Left kidney (tissue), 2 donors: Measurements from ENCODE around the gene ZNF398. TPM values are rescaled to one million over a fixed set of nuclear protein-coding genes. Genes with fewer than 3 reads are reported as not detected.

ENCODE experiments used
- DNase-seq: peaks from one replicate; pipeline ENCODE4 v3.0.0-alpha.2; 2013
- polyA plus RNA-seq: library from polyadenylated mRNA; unstranded; fragments of 120-200 nt; gene quantifications from one replicate; pipeline ENCODE4 v1.2.1, GENCODE V29; 2013; ENCODE audit not compliant: insufficient read length

The ZNF398 gene
- polyA plus RNA-seq, 1 donor = 15.6 TPM

DNA sequence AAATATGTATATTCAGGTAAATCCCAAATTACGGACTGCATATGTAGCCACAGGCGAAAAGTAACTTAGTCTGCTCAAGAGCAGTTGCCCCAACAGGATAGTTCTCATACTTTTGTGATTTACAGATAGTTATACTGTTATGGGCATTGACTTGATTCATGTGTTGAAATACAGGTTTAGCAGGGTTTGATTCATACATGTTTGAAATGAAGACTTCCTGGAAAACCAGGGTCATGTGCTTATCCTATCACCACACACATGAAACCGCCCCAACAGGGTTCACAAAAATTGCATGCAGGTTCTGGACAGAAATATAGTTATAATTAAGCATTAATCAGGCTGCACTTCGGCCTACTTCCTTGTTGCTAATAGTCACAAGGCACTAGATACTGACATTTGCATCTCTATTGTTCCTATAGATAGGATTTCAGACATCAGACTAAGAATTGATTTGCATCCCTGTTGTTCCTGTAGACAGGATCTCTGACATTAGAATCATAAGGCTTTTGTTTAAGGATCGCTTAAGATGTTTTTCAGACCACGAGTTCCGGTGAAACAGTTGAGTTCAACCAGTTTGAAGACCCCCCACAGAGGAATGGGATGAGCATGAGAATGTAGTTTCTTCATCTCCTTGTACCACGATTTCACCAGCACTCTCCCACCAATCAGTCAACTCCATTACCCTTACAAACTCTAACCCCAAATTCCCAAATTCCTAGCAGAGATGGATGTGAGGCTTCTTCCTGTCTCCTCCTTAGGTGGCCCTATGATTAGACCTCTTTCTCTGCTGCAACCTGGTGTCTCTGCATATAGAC, 2.0 kb upstream of the ZNF398 start:
- DNase-seq = no peak

DNA sequence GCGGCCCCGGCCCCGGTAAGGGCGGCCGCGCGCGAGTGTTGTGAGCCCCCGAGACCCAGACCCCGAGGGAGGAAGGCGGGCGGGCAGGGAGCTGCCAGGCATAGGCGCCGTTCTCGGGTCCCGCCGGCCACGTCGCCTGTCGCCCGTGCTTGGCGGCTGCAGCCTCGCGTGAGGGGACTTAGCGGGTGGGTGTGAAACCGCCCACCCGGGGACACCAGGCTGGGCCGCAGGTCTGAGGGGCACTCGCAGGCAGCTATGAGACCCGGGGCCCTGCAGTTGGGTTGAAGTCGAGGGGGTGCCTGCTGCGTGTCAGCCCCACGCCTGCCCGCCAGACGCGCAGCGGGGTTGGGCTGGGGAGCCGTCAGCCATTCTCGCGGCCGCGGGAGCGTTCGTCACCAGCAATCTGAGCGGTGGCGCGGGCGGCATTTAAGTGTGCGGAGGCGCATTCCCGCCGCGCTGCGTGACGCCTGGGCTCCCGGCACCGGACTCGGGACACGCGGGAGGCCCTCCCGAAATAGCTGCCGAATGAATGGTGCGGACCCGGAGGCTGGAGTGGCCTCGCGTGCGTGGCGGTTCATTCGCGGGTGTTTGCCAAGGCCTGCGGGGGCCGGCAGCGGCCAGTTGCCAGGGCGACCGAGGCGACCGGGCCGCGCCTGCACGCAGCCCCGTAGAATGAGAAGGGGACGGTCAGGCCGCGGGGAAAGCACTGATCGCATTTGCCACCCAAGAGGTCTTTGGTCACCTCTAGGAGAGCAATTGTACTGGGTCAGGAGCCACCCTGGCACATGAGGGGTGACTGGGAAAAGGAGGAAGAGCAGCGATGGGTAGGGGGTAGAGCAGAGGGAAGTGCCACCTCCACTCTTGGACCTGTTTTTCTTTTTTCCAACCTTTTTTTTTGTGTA, 750 bp downstream of the ZNF398 start:
- peak; percentile 46 for DNase-seq

DNA sequence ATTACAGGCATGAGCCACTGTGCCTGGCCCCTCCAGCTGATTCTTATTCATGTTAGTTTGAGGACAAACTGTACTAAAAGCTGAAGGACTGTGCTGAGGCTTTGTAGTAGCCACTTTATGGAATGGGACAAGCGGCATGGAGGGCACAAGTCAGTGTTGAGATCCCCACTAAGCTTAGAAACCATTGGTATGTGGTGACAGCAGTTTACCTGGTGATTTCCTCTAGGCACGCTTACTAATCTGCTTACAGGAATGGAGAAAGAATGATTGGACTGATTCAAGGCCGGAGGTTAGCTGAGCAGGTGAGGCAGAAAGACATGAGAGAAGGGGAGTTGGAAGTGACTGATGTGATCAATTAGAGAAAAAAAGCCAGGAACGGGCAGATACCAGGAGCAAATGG, 3.7 kb downstream of the ZNF398 start:
- DNase-seq = no peak

DNA sequence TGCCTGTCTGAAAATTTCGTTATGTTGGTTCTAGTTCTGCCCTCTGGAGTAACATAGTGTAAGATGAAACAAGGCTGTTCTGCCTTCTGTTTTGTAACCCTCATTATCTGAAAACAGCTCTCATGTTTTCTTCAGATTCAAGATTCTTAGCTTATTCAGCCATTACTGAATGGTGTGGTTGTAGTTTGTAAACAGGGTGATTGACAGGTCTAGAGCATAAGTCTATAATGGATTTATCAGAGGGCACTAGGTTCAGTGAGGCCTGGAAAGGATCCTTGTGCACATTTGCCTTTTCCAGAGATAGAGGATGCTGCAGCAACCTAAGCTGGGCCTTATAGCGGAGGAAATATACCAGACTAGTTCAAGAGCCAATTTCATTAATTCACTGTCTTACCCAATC, 6.1 kb downstream of the ZNF398 start:
- no peak for DNase-seq

DNA sequence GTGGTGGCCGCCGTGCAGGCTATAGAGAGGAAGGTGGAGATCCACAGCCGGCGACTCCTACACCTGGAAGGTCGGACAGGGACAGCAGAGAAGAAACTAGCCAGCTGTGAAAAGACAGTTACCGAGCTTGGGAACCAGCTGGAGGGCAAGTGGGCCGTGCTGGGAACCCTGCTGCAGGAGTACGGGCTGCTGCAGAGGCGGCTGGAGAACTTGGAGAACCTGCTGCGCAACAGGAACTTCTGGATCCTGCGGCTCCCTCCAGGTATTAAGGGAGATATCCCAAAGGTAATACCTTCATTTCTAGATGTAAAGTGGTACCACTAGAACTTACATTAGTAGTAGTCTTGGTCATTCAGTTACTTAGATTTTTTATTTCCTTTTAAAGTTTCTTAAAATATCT, 6.8 kb downstream of the ZNF398 start:
- DNase-seq = no peak

DNA sequence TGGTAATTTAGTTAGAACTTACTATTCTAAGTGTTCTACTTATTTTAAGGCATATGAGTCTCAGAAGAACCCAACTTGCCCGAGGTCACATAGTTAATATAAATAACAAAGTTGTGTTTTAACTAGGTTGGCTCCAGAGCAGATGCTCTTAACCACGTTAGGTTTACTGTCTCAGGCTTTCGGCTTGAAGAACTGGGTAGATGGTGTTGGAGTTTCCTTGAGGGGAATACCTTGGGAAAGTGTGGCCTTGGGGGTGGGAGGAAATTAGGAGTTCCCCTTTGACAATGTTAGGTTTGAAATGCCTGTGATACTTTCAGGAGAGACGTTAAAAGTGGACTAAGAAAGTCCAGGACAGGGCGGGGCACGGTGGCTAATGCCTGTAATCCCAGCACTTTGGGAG, 9.6 kb downstream of the ZNF398 start:
- no peak for DNase-seq

DNA sequence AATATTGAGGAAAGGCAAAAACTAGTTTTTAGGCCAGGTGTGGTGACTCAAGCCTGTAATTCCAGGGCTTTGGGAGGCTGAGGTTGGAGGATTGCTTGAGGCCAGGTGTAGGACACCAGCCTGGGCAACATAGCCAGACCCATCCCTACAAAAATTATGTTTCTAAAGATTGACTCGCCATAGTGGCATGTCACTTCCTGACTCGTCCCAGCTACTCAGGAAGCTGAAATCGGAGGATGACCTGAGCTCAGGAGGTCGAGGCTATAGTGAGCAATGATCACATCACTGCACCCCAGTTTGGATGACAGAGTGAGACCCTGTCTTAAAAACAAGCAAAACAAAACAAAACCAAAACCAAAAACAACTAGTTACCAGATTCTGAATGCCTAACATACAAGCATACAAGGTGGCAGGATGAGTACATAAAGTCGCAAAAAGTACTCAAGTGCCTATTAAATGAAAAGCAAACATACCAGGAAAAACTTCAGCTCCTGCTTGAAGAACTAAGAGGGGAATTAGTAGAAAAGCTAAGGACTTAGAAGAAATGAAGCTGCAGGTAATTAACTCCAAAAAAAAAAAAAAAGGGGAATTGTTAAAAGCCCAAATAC, 14.1 kb downstream of the ZNF398 start:
- no peak for DNase-seq

DNA sequence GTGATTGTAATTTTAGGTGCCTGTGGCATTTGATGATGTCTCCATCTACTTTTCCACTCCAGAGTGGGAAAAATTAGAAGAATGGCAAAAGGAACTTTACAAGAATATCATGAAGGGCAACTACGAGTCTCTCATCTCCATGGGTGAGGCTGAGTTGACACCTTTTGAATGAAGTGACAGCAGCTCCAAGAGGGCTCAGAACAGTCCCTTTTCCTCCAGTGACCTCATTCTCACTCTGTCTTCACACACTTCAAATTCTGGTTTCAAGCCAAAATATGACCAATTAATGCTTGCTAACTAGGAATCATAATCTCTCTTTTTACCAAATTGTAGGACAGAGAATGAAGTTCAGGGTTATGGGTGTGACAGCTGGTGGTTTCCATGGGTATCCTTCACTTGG, 18.9 kb downstream of the ZNF398 start:
- no peak for DNase-seq

DNA sequence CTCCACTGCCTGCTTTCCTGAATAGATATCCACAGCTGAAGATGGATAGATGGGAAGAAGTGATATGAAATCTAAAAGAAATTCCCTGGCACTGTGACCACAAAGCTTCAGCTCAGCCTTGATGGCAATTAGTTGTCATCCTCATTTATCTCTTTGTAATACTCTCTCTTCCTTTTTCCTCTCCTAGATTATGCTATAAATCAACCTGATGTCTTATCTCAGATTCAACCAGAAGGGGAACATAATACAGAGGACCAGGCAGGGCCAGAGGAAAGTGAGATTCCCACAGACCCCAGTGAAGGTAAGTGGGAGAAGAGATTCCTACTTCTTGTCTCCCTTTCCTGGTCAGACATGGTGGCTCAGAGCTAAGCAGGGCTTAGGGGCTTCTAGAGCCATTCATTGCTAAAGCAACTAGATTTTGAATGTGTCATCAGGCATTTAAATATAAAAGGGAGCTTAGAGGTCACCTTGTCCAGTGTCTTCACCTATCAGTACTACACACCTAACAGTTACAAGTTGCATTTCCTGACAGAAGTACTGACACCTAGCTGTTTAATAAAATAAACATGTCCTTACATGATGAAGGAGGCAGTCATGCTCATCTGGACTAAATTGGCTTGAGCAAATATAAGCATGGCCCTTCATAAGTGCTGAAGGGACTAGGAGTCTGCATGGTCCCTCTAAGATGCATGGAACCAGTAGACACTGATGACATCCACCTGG, 19.5 kb downstream of the ZNF398 start:
- DNase-seq = no peak

DNA sequence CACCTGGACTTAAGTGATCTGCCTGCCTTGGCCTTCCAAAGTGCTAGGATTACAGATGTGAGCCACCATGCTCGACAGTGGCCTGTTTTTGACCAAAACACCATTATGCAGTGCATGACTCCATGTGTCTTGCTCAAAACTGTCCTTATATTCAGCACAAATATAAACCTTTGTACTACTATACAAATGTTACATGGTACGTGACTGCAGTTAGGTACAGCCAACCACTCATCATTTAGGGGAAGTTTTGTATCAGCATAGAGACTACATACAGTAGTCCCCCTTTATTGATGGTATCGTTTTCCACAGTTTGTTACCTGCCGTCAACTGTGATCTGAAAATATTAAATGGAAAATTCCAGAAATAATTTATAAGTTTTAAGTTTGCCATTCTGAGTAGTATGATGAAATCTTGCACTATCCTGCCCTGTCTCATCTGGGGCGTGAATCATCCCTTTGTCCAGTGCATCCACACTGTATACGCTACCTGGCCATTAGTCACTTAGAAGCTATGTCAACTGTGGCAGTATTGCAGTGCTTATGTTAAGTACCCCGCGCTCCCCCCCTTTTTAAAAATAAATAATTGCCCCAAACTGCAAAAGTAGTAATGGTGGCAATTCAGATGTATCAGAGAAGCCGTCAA, 24.8 kb downstream of the ZNF398 start:
- DNase-seq = no peak

DNA sequence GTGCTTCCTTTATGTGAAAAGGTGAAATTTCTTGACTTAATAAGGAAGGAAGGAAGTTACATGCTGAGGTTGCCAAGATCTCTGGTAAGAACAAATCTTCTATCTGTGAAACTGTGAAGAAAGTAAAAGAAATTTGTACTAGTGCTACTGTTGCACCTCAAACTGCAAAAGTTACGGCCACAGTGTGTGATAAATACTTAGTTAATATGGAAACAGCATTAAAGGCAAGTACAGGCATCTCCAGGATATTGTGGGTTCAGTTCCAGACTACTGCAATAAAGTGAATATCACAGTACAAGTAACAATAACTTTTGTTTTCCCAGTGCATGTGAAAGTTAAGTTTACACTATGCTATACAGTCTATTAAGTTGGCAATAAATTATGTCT, 25.3 kb downstream of the ZNF398 start:
- no peak for DNase-seq

DNA sequence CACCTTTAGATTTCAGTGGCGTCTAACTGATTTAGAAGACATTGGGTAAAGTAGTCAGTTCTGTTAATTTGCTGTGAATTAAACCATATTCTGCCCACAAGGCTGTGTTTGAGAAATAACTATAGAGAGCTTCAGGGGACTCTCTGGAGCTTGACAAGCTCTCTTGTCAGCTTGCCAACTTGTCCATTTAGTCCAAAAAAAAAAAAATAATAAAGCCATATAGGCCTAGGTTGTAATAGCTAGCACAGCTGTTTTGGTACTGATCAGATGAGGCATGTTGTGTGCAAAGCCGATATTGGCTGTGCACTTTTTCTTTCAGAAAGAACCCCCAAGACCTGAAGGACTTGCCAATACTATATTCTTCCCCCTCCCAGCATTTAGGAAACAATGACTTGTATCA, 27.9 kb downstream of the ZNF398 start:
- no peak for DNase-seq

DNA sequence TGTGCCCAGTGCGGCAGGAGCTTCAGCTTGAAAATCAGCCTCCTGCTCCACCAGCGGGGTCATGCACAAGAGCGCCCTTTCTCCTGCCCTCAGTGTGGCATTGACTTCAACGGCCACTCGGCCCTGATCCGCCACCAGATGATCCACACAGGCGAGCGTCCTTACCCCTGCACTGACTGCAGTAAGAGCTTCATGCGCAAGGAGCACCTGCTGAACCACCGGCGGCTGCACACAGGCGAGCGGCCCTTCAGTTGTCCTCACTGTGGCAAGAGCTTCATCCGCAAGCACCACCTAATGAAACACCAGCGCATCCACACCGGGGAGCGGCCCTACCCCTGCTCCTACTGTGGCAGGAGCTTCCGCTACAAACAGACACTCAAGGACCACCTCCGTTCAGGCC, 32.0 kb downstream of the ZNF398 start:
- no peak for DNase-seq

DNA sequence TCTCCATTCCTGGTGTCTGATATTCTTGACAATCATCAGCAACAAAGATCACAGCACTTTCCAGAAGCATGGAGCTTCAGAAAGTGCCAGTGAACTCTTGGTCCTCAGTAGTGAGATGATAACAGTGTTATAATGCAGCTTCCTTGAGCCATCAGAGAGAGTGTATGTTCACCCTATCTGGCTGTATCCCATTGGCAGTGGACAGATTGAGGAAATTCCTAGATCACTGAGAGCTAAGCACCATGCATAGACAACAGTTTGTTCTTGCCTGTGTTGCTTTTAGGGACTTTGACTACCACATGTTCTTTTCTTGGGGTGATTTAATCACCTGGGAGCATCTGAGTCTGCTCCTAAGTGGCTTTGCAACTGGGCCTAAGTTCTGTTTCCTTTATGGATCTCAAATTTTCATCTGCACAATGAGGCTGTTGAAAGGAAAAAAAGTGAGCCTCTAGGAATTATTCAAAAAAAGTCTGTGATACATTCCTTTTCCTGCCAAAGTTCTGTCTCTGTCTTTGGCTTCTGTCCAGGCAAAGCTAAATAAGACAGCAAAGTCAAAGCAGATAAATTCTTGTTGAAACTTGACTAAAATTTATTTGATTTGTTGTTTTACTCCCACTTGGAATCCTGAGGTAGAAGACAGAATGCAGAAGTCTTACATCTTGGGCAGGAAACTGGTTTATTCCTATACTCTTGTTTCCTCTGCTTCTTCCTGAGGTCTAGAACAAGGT, 33.6 kb downstream of the ZNF398 start:
- no peak for DNase-seq

DNA sequence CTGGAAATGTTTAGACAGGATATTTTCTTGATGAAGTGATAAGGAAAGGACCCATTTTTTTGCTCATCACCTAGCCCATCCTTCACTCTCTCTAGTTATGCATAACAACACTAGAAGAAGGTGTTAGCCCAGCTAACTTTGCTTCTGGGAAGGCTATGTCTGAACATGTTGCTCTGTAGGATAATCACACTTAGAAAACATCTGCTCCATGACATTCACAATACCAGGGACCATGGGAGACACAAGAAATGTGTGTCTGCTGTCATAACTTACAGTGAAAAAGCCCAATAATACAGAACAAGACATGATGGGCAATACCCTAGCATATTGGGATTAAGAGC, 34.2 kb downstream of the ZNF398 start:
- no peak for DNase-seq

DNA sequence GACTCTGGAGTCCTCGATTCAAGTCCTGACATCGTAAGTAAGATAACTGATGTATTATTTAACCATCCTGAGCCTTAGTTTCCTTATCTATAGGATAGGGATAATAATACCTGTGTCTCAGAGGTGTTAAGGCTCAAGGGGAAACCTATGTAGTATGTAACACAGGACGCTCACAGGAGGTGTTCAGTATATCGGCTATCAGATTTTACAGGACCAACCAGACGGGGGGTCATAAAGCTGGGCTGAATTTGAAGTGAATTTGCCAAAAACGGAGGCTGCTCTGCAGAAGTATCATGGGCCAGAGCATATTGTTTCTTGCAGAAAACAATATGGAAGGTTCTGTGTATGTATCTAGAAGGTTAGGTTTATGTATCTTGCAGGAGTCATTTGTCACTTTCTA, 37.0 kb downstream of the ZNF398 start:
- DNase-seq = no peak

DNA sequence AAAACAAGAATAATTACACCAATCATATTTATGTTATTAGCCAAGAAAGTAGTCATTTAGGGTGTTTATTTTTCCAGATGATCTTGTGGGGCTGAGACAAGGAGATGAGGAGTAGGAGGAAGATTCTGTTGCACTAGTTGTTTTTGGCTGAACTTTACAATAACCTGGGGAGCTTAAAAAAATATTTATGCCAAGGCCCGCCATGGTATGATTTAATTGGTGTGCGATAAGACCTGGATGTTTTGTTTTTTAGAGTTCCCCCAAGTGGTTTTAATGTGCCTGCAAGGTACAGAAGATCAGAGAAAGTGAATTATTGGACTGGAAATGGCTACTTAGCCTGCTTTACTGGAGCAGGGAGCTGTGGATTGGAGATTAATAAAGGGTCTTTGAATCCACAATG, 41.0 kb downstream of the ZNF398 start:
- DNase-seq = no peak

DNA sequence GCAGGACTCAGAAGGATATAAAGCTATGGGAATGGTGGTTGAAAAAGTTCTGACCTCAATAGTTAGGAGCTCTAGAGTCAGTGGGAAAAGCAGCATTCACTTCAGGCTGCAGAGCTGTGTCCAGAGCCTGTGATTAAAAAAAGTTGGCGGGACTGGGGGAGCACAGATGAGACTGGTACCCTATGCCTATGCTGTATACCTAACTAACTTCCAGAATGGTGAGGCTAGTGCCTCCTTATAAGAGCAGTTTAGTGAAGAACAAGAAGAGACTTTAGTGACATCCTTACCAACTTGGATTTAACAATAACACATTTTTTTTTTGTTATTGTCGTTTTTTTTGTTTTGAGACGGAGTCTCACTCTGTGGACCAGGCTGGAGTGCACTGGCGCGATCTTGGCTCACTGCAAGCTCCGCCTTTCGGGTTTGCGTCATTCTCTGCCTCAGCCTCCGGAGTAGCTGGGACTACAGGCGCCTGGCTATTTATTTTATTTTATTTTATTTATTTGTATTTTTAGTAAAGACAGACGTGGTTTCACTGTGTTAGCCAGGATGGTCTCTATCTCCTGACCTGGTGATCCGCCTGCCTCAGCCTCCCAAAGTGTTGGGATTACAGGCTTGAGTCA, 41.5 kb downstream of the ZNF398 start:
- DNase-seq = no peak

DNA sequence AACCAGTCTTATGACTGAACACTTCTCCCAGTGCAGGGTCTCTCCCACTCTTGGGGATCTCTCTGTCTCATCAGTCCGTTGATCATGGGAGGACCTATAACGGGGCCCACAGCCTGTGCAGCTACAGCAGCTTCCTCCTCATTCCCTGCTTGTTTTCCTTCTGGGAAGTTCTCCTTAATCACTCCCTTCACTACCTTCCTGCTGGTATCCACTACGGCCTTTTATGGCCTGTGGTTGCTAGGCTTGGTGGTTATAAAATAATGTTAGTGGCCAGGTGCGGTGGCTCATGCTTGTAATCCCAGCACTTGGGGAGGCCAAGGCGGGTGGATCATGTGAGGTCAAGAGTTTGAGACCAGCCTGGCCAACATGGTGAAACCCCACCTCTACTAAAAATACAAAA, 44.6 kb downstream of the ZNF398 start:
- DNase-seq = no peak

DNA sequence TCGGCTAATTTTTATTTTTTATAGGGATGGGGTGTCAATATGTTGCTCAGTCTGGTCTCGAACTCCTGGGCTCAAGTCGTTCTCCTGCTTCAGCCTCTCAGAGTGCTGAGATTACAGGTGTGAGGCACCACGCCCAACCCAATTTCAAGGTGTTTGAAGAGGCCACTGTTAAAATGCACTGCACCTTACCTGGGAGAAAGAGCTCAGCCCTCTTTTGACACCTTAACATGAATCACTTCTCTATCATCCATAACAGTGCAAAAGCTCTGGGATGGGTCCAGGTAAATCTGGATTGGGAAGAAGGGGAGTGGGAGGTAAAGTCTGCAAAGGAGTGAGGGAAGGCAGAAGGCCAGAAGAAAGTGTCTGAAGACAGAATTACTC, 47.5 kb downstream of the ZNF398 start:
- DNase-seq = no peak
